Measurements from ENCODE around the gene SLC1A4. TPM values are rescaled to one million over a fixed set of nuclear protein-coding genes. Genes with fewer than 3 reads are reported as not detected.
"Not testable (repeated sequence)": the region's sequence is repeated elsewhere in the genome, so short reads cannot be mapped to it uniquely, and the experiment has no call there.

Gene SLC1A4
- polyA plus RNA-seq, 1 donor = 6.1 TPM

DNA sequence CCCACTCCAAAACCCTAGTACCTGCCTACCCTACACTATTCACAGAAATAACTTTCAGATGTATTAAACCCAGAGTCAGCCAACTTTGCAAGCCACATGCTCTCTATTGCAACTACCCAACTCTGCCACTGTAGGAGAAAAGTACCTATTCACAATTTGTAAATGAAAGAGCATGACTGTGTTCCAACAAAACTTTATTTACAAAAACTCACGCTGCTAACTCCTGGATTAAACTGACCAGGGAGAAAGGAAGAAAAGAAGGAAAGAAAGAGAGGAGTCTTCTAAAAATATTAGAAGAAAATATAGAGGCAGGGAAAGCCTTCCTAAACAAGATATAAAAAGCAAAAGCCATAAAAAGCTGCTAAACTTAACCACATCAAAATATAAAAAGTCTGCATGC lies 24.6 kb downstream of the SLC1A4 start:
- H3K4me1 ChIP-seq (ENCODE audit: control insufficient read depth, insufficient read depth, low read length) = no peaks in the 10 kb centered on the region
- peaks cover under 1% of the 10 kb centered on the region for H3K36me3 ChIP-seq (ENCODE audit: control insufficient read depth, insufficient read depth, low read length)
- H3K9me3 ChIP-seq (ENCODE audit: control insufficient read depth, low read depth, low read length) = no peaks in the 10 kb centered on the region
- 100% methylated on average over 1 of the region's 1 CpG for WGBS (ENCODE audit: insufficient coverage, low lambda C conversion rate)
- no peak overlapping the region for H3K27ac ChIP-seq (ENCODE audit: low read length)
- no peak for DNase-seq
- H3K4me3 ChIP-seq (ENCODE audit: low read length) = no peak overlapping the region
- H3K27me3 ChIP-seq (ENCODE audit: control insufficient read depth, insufficient read depth, low read length) = no peaks in the 10 kb centered on the region

GRCh38 chr2:65015731-65016130 lies 26.5 kb downstream of the SLC1A4 start:
- DNase-seq = no peak
- H3K4me1 ChIP-seq (ENCODE audit: control insufficient read depth, insufficient read depth, low read length) = no peaks in the 10 kb centered on the region
- no peak overlapping the region for H3K27ac ChIP-seq (ENCODE audit: low read length)
- 89% methylated on average over 4 of the region's 5 CpGs for WGBS (ENCODE audit: insufficient coverage, low lambda C conversion rate)
- H3K27me3 ChIP-seq (ENCODE audit: control insufficient read depth, insufficient read depth, low read length) = no peaks in the 10 kb centered on the region
- H3K36me3 ChIP-seq (ENCODE audit: control insufficient read depth, insufficient read depth, low read length) = peaks cover 7% of the 10 kb centered on the region
- H3K9me3 ChIP-seq (ENCODE audit: control insufficient read depth, low read depth, low read length) = no peaks in the 10 kb centered on the region
- no peak overlapping the region for H3K4me3 ChIP-seq (ENCODE audit: low read length)

DNA sequence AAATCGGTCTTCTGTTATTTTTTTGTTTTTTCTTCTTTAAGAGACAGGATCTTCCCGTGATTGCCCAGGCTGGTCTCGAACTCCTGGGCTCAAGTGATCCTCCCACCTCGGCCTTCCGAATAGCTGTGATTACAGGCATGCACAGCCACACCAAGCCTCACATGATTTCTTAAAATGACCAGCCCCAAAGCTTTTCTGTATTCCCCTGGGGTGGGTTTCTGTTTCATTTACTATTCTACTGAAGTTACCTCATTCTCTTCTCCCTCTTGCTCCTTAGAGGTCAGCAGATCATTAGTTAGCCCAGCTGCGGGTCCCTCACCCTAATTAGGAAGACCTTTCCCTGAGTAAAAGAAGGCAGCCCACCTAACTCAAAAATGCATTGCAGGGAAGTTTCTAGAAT lies 27.6 kb downstream of the SLC1A4 start:
- Histone ChIP-seq H3K27ac (ENCODE audit: low read length) (no peak overlapping the region), H3K4me1 (ENCODE audit: control insufficient read depth, insufficient read depth, low read length) (no peaks in the 10 kb centered on the region), H3K36me3 (ENCODE audit: control insufficient read depth, insufficient read depth, low read length) (peaks cover 13% of the 10 kb centered on the region), H3K27me3 (ENCODE audit: control insufficient read depth, insufficient read depth, low read length) (no peaks in the 10 kb centered on the region), H3K4me3 (ENCODE audit: low read length) (no peak overlapping the region), H3K9me3 (ENCODE audit: control insufficient read depth, low read depth, low read length) (no peaks in the 10 kb centered on the region)
- 86% methylated on average over 1 of the region's 6 CpGs for WGBS (ENCODE audit: insufficient coverage, low lambda C conversion rate)
- no peak for DNase-seq

- DNase-seq = no peak
- no CpG with 5 or more reads among the region's 4 CpGs for WGBS (ENCODE audit: insufficient coverage, low lambda C conversion rate)
- peaks cover 13% of the 10 kb centered on the region for H3K36me3 ChIP-seq (ENCODE audit: control insufficient read depth, insufficient read depth, low read length)
These were observed 28.1 kb downstream of the SLC1A4 start for GRCh38 chr2:65017335-65017734.

GRCh38 chr2:65018141-65018582 lies 29.0 kb downstream of the SLC1A4 start:
- Histone ChIP-seq H3K27ac (ENCODE audit: low read length) (no peak overlapping the region), H3K4me3 (ENCODE audit: low read length) (no peak overlapping the region), H3K36me3 (ENCODE audit: control insufficient read depth, insufficient read depth, low read length) (peaks cover 13% of the 10 kb centered on the region), H3K9me3 (ENCODE audit: control insufficient read depth, low read depth, low read length) (no peaks in the 10 kb centered on the region), H3K27me3 (ENCODE audit: control insufficient read depth, insufficient read depth, low read length) (no peaks in the 10 kb centered on the region), H3K4me1 (ENCODE audit: control insufficient read depth, insufficient read depth, low read length) (no peaks in the 10 kb centered on the region)
- DNase-seq = no peak
- WGBS (ENCODE audit: insufficient coverage, low lambda C conversion rate) = no CpG with 5 or more reads among the region's 15 CpGs

More at GRCh38 chr2:65017335-65017734, 28.1 kb downstream of the SLC1A4 start:
- Histone ChIP-seq H3K4me3 (ENCODE audit: low read length) (no peak overlapping the region), H3K4me1 (ENCODE audit: control insufficient read depth, insufficient read depth, low read length) (no peaks in the 10 kb centered on the region), H3K9me3 (ENCODE audit: control insufficient read depth, low read depth, low read length) (no peaks in the 10 kb centered on the region), H3K27ac (ENCODE audit: low read length) (no peak overlapping the region), H3K27me3 (ENCODE audit: control insufficient read depth, insufficient read depth, low read length) (no peaks in the 10 kb centered on the region)

DNA sequence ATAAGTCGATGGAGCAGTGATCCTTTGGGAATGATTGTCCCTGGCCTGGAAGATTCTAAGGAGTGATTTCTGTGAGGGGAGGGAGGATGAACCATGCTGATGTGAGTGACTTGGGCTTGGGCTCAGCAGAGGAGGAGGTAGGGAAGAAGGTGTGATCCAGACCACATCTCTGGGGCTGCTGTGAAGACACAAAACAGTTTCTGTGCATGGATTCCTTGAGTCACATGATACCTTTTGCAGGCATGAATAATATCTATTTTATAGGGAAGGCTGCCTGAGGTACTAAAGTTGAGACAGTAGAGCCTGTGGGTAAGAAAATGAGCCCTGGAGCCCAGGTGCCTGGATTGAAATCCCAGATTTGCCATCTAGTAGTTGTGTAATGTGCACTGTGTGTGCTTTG lies 29.8 kb downstream of the SLC1A4 start:
- DNase-seq = no peak
- Histone ChIP-seq H3K9me3 (ENCODE audit: control insufficient read depth, low read depth, low read length) (no peaks in the 10 kb centered on the region), H3K36me3 (ENCODE audit: control insufficient read depth, insufficient read depth, low read length) (peaks cover 13% of the 10 kb centered on the region), H3K27ac (ENCODE audit: low read length) (no peak overlapping the region), H3K27me3 (ENCODE audit: control insufficient read depth, insufficient read depth, low read length) (no peaks in the 10 kb centered on the region), H3K4me1 (ENCODE audit: control insufficient read depth, insufficient read depth, low read length) (no peaks in the 10 kb centered on the region), H3K4me3 (ENCODE audit: low read length) (no peak overlapping the region)
- WGBS (ENCODE audit: insufficient coverage, low lambda C conversion rate) = no CpG with 5 or more reads among the region's 1 CpG

DNA sequence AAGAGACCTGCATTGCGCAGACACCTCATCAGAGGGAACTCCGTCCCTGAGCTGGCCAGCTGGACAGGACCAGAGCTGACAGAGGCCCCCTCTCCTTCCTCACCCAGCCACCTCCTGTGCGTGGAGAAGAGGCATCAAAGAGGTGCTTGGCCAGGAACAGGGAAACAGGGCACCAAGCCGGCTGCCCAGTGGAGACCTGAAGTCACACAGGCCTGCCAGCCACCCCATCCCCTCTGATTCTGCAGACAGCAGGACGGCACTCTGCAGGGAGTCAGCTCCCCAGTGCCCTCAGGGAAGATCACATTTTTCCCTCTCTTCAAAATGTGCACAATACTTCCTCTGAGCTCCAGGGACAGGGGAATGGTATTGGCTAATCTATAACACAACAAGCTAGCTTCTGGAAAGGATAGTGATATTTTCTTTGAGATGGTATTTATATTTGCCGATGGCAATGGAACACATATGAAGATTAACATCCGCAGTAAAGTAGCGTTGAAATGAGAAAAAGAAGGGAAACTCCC lies 30.5 kb downstream of the SLC1A4 start:
- H3K27me3 ChIP-seq (ENCODE audit: control insufficient read depth, insufficient read depth, low read length) = no peaks in the 10 kb centered on the region
- no peaks in the 10 kb centered on the region for H3K9me3 ChIP-seq (ENCODE audit: control insufficient read depth, low read depth, low read length)
- H3K27ac ChIP-seq (ENCODE audit: low read length) = no peak overlapping the region
- no peaks in the 10 kb centered on the region for H3K4me1 ChIP-seq (ENCODE audit: control insufficient read depth, insufficient read depth, low read length)
- no peak overlapping the region for H3K4me3 ChIP-seq (ENCODE audit: low read length)
- DNase-seq = no peak
- peaks cover 13% of the 10 kb centered on the region for H3K36me3 ChIP-seq (ENCODE audit: control insufficient read depth, insufficient read depth, low read length)
- WGBS (ENCODE audit: insufficient coverage, low lambda C conversion rate) = 100% methylated on average over 1 of the region's 8 CpGs

DNA sequence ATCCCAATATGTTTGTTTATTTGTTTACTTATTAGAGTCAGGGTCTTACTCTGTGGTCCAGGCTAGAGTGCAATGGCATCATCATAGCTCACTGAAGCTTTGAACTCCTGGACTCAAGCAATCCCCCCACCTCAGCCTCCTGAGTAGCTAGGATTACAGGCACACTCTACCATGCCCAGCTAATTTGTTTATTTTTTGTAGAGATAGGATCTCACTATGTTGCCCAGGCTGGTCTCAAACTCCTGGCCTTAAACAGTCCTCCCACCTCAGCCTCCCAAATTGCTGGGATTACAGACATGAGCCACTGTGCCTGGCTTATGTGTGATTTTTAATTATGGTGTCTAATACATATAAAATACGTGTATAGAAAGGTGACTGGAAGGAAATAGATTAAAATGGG lies 31.1 kb downstream of the SLC1A4 start:
- H3K36me3 ChIP-seq (ENCODE audit: control insufficient read depth, insufficient read depth, low read length) = peaks cover 13% of the 10 kb centered on the region
- not testable (repeated sequence) for H3K4me1 ChIP-seq (ENCODE audit: control insufficient read depth, insufficient read depth, low read length); H3K27ac ChIP-seq (ENCODE audit: low read length); H3K4me3 ChIP-seq (ENCODE audit: low read length); DNase-seq; H3K9me3 ChIP-seq (ENCODE audit: control insufficient read depth, low read depth, low read length); H3K27me3 ChIP-seq (ENCODE audit: control insufficient read depth, insufficient read depth, low read length)
- WGBS (ENCODE audit: insufficient coverage, low lambda C conversion rate) = 100% methylated on average over 1 of the region's 1 CpG

DNA sequence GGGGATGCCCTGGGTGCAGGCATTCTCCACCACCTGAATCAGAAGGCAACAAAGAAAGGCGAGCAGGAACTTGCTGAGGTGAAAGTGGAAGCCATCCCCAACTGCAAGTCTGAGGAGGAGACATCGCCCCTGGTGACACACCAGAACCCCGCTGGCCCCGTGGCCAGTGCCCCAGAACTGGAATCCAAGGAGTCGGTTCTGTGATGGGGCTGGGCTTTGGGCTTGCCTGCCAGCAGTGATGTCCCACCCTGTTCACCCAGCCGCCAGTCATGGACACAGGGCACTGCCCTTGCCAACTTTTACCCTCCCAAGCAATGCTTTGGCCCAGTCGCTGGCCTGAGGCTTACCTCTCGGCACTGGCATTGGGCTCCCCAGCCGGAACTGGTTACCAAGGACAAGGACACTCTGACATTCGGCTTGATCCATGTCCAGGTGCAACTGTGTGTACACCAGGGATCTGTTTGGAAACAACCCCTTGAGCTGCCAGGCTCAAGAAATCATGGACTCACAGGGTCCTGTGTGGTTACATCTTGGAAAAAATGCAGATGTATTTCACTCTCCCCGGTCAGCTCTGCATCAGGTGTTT lies 31.8 kb downstream of the SLC1A4 start:
- H3K4me3 ChIP-seq (ENCODE audit: low read length) = no peak overlapping the region
- no peaks in the 10 kb centered on the region for H3K27me3 ChIP-seq (ENCODE audit: control insufficient read depth, insufficient read depth, low read length)
- H3K27ac ChIP-seq (ENCODE audit: low read length) = no peak overlapping the region
- peaks cover 13% of the 10 kb centered on the region for H3K36me3 ChIP-seq (ENCODE audit: control insufficient read depth, insufficient read depth, low read length)
- no peak for DNase-seq
- WGBS (ENCODE audit: insufficient coverage, low lambda C conversion rate) = no CpG with 5 or more reads among the region's 11 CpGs
- H3K4me1 ChIP-seq (ENCODE audit: control insufficient read depth, insufficient read depth, low read length) = peaks cover 3% of the 10 kb centered on the region
- no peaks in the 10 kb centered on the region for H3K9me3 ChIP-seq (ENCODE audit: control insufficient read depth, low read depth, low read length)

DNA sequence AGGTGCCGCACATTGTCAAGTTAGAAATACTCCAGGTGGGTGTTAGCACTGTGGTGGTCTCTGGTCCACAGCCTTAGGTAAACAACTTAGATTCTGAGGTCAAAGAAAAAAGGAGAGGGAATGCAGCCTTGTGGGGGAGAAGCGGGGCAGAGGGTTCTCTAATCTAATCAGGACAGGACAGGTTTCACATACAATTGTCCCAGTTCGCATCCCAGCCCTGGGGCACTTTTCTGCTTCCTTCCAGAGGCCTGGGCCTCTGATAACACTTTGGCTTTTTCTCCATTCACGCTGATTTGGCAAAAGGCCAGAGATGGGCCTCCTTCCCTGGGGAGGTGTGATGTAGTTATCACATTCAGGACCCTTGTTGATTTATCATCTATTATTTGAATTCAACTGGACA lies 32.5 kb downstream of the SLC1A4 start:
- no peaks in the 10 kb centered on the region for H3K27me3 ChIP-seq (ENCODE audit: control insufficient read depth, insufficient read depth, low read length)
- peaks cover 13% of the 10 kb centered on the region for H3K36me3 ChIP-seq (ENCODE audit: control insufficient read depth, insufficient read depth, low read length)
- WGBS (ENCODE audit: insufficient coverage, low lambda C conversion rate) = no CpG with 5 or more reads among the region's 4 CpGs
- DNase-seq = no peak
- no peaks in the 10 kb centered on the region for H3K9me3 ChIP-seq (ENCODE audit: control insufficient read depth, low read depth, low read length)
- H3K4me3 ChIP-seq (ENCODE audit: low read length) = no peak overlapping the region
- no peak overlapping the region for H3K27ac ChIP-seq (ENCODE audit: low read length)
- H3K4me1 ChIP-seq (ENCODE audit: control insufficient read depth, insufficient read depth, low read length) = peaks cover 3% of the 10 kb centered on the region

- no peak overlapping the region for H3K27ac ChIP-seq (ENCODE audit: low read length)
- peaks cover 13% of the 10 kb centered on the region for H3K36me3 ChIP-seq (ENCODE audit: control insufficient read depth, insufficient read depth, low read length)
- no peak for DNase-seq
- no peak overlapping the region for H3K4me3 ChIP-seq (ENCODE audit: low read length)
- no peaks in the 10 kb centered on the region for H3K9me3 ChIP-seq (ENCODE audit: control insufficient read depth, low read depth, low read length)
- H3K4me1 ChIP-seq (ENCODE audit: control insufficient read depth, insufficient read depth, low read length) = peaks cover 3% of the 10 kb centered on the region
- H3K27me3 ChIP-seq (ENCODE audit: control insufficient read depth, insufficient read depth, low read length) = no peaks in the 10 kb centered on the region
- 100% methylated on average over 2 of the region's 6 CpGs for WGBS (ENCODE audit: insufficient coverage, low lambda C conversion rate)
These were observed 33.0 kb downstream of the SLC1A4 start for GRCh38 chr2:65022189-65022588.
